ENCODE data around the gene OR1F1. TPM values are rescaled to one million over a fixed set of nuclear protein-coding genes. Genes with fewer than 3 reads are reported as not detected.
A peak's percentile ranks its signal among the peaks of the same experiment; 100 is the strongest.

The OR1F1 gene
- total and polyA plus RNA-seq, 2 of the 8 experiments (the other 6 are each of a cell fraction or from before 2014, with no cell fraction given): 0.52 to 1.2 TPM

DNA sequence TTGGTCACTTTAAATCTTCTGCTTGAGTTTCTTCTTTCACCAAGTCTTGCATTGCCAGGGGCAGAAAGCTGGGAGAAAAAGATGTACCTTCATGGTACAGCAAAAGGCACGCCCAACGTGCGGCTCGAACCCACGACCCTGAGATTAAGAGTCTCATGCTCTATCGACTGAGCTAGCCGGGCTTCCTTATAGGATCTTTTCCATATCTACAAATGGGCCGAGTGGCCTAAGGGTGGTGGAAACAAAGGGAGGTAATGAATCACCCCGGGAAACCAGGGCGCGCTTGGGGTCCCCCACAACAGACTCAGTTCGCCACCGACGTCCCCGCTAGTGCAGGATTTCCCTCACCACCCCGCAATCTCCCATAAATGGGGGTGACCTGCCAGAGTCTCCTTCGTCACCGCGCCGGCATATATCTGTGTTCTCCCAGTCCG, 7.5 kb upstream of the OR1F1 start:
- Histone ChIP-seq H4K5ac (ENCODE audit: insufficient read length, low read depth, low read length) (no peak overlapping the region), H2BK12ac (ENCODE audit: low read depth, low read length) (no peak overlapping the region), H2BK20ac (ENCODE audit: low read length) (no peak overlapping the region), H3K23me2 (ENCODE audit: low read depth, low read length) (peaks cover 13% of the 10 kb centered on the region; the same call in 1 of the 2 replicates), H3K27ac (ENCODE audit: low read depth, low read length) (no peak overlapping the region), H3K9ac (replicated peaks in 1 of 4; ENCODE audit: extremely low read depth in 1 of 4, low read depth in 3 of 4, low read length in 3 of 4) (no peak overlapping the region), H3K36me3 (ENCODE audit: control insufficient read depth in 2 of 4, insufficient read depth in 4 of 4, low read length in 3 of 4) (no peaks in the 10 kb centered on the region), H3K18ac (ENCODE audit: extremely low read depth, low read length) (no peak overlapping the region), H3K4me3 (ENCODE audit: extremely low read depth in 1 of 4, insufficient read depth in 2 of 4, low read depth in 3 of 4, low read length in 4 of 4) (peak overlapping the region; percentile 51 to 79 (median 63)), H3K56ac (replicated peaks; ENCODE audit: insufficient read length, low read depth, low read length) (no peak overlapping the region), H3K27me3 (replicated peaks in 1 of 4; ENCODE audit: control insufficient read depth in 3 of 4, extremely low read depth in 1 of 4, insufficient read depth in 3 of 4, low read length in 3 of 4) (peaks cover 0 to 38% (median 25%) of the 10 kb centered on the region in 4 experiments; a peak in 6 of 7 replicates), H2AFZ (ENCODE audit: low read length) (no peak overlapping the region; the same call in 1 of the 2 replicates), H2BK15ac (ENCODE audit: low read length) (no peak overlapping the region), H3K79me1 (ENCODE audit: low read depth, low read length) (no peaks in the 10 kb centered on the region), H3K14ac (ENCODE audit: insufficient read length) (no peak overlapping the region), H3K23ac (ENCODE audit: insufficient read length) (no peak overlapping the region), H2AK5ac (ENCODE audit: low read depth, low read length) (no peak overlapping the region), H3K4me2 (ENCODE audit: insufficient read depth in 1 of 2, low read depth in 2 of 2, low read length in 2 of 2) (peak overlapping the region; percentile 61 to 62), H3K4ac (replicated peaks; ENCODE audit: insufficient read length, low read depth, low read length) (no peak overlapping the region), H4K20me1 (replicated peaks in 1 of 2; ENCODE audit: control insufficient read depth in 1 of 2, insufficient read depth in 2 of 2, low read length in 2 of 2) (no peaks in the 10 kb centered on the region), H3K9me3 (ENCODE audit: insufficient read depth in 2 of 2, low read depth in 1 of 2, low read length in 1 of 2) (no peaks in the 10 kb centered on the region), H4K8ac (ENCODE audit: extremely low read depth, insufficient read depth, low read length) (no peak overlapping the region), H4K91ac (replicated peaks; ENCODE audit: insufficient read length, low read length) (no peak overlapping the region), H3K79me2 (ENCODE audit: control insufficient read depth in 1 of 2, insufficient read depth in 2 of 2, low read length in 2 of 2) (no peaks in the 10 kb centered on the region), H2BK120ac (replicated peaks; ENCODE audit: low read depth, low read length) (no peak overlapping the region), H2BK5ac (ENCODE audit: low read depth, low read length) (no peak overlapping the region), H3K4me1 (replicated peaks in 1 of 4; ENCODE audit: control insufficient read depth in 3 of 4, insufficient read depth in 4 of 4, low read length in 3 of 4) (no peaks in the 10 kb centered on the region; a peak in 2 of 7 replicates)
- CTCF ChIA-PET (ENCODE audit: partially characterized antibody): interaction anchor here (0.6 to 1.7 kb wide), 6 partner anchors 9 to 1850 kb away, joined by 3 to 5 read pairs (median 3); no protein-coding TSS in a partner anchor
- FAIRE-seq: no peak
- POLR2A ChIA-PET (ENCODE audit: partially characterized antibody): interaction anchor here (0.6 to 1.2 kb wide), 8 partner anchors 9 to 103 kb away, joined by 3 to 6 read pairs (median 3); no protein-coding TSS in a partner anchor
- DNase-seq (ENCODE audit: low read depth in 1 of 2, low spot score in 2 of 2): peak in 1 of 2 experiments; percentile 95
- 0 out of 2 replicates have a peak, but pooled peaks have one; percentile 24 for TF ChIP-seq POU5F1 (IDR thresholded peaks at IDR 0.05; ENCODE audit: low read depth, low read length)
- TF ChIP-seq TBP (IDR thresholded peaks at IDR 0.05; ENCODE audit: low read depth, low read length): peak; percentile 99
- no peak for TF ChIP-seq SIRT6 (IDR thresholded peaks at IDR 0.05; ENCODE audit: low read length)
- peak; percentile 73 for TF ChIP-seq ASH2L (IDR thresholded peaks at IDR 0.05; ENCODE audit: low read length)
- TF ChIP-seq SIX5 (IDR thresholded peaks at IDR 0.05; ENCODE audit: low read depth, low read length): no peak
- TF ChIP-seq JUN (IDR thresholded peaks at IDR 0.05; ENCODE audit: low read depth, low read length): no peak
- TF ChIP-seq KDM4A (IDR thresholded peaks at IDR 0.05; ENCODE audit: low read depth, low read length, severe bottlenecking): peak; percentile 30
- peak; percentile 81; the same call in 1 of the 2 replicates for TF ChIP-seq MAFK (IDR thresholded peaks at IDR 0.05; ENCODE audit: low read depth, low read length)
- TF ChIP-seq TEAD4 (IDR thresholded peaks at IDR 0.05; ENCODE audit: low read depth, low read length): 0 out of 2 replicates have a peak, but pooled peaks have one; percentile 34
- TF ChIP-seq, protein P1, sequence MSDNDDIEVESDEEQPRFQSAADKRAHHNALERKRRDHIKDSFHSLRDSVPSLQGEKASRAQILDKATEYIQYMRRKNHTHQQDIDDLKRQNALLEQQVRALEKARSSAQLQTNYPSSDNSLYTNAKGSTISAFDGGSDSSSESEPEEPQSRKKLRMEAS (IDR thresholded peaks at IDR 0.05): no peak
- no peak for TF ChIP-seq KDM5A (IDR thresholded peaks at IDR 0.05; ENCODE audit: low read length)
- TF ChIP-seq JUND (IDR thresholded peaks at IDR 0.05; ENCODE audit: low read length): no peak
- no peak for TF ChIP-seq RXRA (IDR thresholded peaks at IDR 0.05; ENCODE audit: insufficient read depth, low read depth, low read length)
- TF ChIP-seq RBBP5 (IDR thresholded peaks at IDR 0.05; ENCODE audit: borderline replicate concordance, low read depth, low read length): peak; percentile 62; the same call in 1 of the 2 replicates
- WGBS, 2 experiments (ENCODE audit: extremely low coverage in 1 of 2, insufficient coverage in 1 of 2, insufficient read length in 1 of 2, insufficient replicate concordance in 2 of 2, low coverage in 1 of 2, low lambda C conversion rate in 2 of 2, missing lambda C conversion rate in 1 of 2): 6% methylated on average over 21 of the region's 21 CpGs; no CpG with 5 or more reads in 1 of the 2 experiments
